GM21381 (cell line): ENCODE data around the gene SRD5A3.

Experiments used
- ATAC-seq: cut with Tn5 transposase; IDR thresholded peaks from one replicate; pipeline ENCODE4 v1.9.1; 2021; ENCODE audit warnings: mild to moderate bottlenecking, moderate library complexity; ENCODE audit not compliant: unreplicated experiment

Gene SRD5A3

GRCh38 chr4:55405073-55405472 is 59.0 kb downstream of the SRD5A3 start:
- no peak for ATAC-seq

- ATAC-seq, result no peak
Measured at GRCh38 chr4:55406545-55406944, 60.5 kb downstream of the SRD5A3 start.

- ATAC-seq, result no peak
Measured at GRCh38 chr4:55407119-55407518, 61.1 kb downstream of the SRD5A3 start.

- no peak for ATAC-seq
Measured at GRCh38 chr4:55407764-55408163, 61.7 kb downstream of the SRD5A3 start.

GRCh38 chr4:55409468-55410171 is 63.6 kb downstream of the SRD5A3 start:
- ATAC-seq, result no peak

- ATAC-seq, result no peak
Measured at GRCh38 chr4:55410431-55410830, 64.4 kb downstream of the SRD5A3 start.

- ATAC-seq, result no peak
Measured at GRCh38 chr4:55411621-55412020, 65.6 kb downstream of the SRD5A3 start.

- no peak for ATAC-seq
Measured at GRCh38 chr4:55416176-55416575, 70.1 kb downstream of the SRD5A3 start.
